HG03097 (cell line): ENCODE data around the gene MADCAM1.

Experiments
- ATAC-seq: cut with Tn5 transposase; IDR thresholded peaks from one replicate; pipeline ENCODE4 v1.9.1; 2021; ENCODE audit not compliant: unreplicated experiment, low FRiP score

MADCAM1 gene

DNA sequence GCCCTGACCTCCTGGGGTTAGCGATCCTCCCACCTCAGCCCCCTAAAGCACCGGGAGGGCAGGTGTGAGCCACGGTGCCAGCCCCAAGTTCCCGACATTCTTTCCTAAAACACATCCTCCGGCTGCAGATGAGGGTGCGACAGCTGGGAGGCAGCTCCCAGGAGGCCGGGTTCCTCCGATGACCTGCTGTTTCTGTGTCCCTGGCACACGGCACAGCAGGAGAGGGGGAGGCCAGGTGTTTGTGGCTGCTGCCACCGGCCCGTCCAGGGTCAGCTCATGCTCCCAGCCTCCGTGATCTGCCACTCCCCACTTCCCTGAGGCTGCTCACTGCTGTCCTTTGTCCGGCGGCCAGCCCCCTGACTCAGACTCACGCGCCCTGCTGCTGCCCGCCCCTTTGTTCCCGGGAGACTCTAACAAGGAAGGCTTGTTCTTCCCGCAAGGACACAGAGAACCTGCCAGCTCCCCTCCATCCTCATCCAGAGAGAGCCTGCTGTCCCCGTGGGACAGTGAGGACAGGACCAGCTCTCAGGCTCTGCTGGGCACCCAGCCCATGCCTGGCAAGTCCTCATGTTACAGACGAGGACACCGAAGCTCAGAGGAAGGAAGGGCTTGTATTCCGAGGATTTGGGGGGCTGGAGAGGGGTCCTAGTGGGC, 10.6 kb upstream of the MADCAM1 start:
- ATAC-seq = no peak

DNA sequence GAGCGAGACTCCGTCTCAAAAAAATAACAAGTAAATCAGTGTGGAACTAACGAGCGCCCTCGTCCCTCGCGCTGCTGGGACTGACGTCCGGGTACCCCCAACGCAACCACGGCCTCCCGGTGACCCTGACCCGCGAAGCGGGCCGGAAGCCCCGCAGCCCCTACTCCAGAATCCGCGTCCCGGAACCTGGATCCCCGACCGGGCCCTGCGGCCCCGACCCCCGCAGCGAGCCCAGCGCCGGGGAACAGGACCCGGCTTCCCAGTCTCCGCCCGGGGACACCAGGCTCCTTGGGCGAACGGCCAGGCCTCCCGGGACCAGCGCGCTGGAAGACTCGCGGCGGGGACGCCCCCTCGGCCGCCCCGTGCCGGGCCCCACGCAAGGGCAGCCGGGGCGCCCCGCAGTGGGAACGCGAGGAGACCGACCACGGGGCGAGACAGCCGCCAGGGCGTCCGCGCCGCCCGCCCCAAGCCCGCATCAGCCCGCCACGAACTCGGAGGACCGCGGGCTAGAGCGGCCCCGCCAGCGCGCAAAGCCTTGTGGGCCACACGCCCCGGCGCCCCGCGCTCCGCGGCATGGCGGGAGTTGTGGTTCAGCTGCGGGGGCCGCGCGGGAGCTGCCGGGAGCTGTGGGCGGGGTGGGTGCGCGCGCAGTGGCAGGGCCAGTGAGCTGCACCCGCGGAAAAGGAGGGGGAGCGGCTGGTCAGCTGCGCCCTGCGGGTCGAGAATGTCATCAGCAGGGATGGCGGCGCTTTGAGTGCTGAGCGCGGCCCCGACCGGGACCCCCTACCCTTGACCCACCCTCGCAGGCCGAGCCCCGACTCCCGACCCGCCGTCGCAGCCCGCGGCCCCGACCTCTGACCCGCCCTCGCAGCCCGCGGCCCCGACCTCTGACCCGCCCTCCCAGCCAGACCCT, 7.5 kb upstream of the MADCAM1 start:
- ATAC-seq = peak; percentile 76

DNA sequence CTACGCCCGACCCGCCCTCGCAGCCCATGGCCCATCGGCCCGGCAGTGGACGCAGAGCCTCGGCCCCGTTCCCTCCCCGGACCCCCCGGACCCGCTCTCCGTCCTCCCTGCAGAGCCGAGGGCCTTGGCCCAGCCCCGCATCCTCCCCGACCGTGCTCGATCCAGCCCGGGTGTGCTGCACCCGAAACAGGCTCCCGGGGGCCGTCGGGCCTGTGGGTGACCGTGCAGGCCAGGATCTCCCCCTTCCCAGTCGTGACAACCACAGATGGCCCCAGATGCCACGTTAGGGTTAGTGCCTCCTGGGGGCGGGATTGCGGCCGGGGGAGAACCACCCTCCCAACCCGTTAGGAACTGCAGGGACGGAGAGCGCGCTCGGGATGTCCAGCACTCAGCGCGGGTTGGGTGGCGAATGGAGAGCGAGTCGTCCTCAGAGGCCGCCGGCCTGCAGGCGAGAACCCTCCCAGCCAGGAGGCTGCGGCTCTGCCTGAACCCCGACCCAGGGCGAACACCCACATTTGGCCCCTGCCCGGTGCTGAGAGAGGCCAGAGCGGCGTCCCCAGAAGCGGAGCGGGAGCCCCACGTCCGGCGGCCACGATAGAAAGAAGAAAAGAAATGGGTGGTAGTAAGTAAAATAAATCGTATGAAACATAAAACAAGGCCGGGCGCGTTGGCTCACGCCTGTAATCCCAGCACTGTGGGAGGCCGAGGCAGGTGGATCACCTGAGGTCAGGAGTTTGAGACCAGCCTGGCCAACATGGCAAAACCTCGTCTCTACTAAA, 6.7 kb upstream of the MADCAM1 start:
- peak; percentile 11 for ATAC-seq

DNA sequence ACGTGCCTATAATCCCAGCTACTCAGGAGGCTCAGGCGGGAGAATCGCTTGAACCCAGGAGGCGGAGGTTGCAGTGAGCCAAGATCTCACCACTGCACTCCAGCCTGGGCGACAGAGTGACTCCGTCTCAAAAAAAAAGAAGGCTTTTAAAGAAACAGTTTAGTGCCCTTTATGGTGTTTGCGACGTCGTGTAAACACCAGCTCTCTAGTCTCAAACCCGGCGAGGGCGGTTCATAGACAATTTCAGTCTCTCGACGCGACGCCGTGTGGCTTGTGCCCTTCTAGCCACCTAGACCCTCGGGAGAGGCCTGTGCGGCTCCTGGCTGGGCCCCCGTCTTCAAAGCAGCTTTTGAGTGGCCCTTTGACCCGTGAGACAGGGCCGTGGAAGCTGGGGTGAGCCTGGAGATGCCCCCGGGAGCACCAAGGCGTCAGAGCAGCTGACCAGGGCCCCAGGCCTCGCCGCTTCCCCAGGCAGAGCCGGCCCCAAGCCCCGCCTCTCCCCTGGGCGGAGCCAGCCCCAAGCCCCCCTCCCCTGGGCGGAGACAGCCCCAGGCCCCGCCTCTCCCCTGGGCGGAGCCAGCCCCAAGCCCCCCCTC, 5.0 kb upstream of the MADCAM1 start:
- ATAC-seq = no peak

DNA sequence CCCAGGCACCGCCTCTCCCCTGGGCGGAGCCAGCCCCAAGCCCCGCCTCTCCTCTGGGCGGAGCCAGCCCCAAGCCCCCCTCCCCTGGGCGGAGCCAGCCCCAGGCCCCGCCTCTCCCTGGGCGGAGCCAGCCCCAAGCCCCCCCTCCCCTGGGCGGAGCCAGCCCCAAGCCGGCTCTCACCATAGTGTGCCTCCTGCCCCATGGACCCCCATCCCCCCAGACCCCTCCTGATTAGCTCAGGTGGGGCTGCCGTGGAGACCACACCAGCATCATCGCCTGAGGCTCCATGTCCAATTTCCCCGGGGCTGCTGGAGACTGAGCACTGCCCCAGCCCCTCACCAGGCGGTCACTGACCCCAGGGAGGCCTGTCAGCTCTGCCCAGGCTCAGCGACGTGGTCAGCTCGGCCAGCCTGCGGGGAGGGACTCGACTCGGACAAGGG, 4.2 kb upstream of the MADCAM1 start:
- ATAC-seq = no peak

DNA sequence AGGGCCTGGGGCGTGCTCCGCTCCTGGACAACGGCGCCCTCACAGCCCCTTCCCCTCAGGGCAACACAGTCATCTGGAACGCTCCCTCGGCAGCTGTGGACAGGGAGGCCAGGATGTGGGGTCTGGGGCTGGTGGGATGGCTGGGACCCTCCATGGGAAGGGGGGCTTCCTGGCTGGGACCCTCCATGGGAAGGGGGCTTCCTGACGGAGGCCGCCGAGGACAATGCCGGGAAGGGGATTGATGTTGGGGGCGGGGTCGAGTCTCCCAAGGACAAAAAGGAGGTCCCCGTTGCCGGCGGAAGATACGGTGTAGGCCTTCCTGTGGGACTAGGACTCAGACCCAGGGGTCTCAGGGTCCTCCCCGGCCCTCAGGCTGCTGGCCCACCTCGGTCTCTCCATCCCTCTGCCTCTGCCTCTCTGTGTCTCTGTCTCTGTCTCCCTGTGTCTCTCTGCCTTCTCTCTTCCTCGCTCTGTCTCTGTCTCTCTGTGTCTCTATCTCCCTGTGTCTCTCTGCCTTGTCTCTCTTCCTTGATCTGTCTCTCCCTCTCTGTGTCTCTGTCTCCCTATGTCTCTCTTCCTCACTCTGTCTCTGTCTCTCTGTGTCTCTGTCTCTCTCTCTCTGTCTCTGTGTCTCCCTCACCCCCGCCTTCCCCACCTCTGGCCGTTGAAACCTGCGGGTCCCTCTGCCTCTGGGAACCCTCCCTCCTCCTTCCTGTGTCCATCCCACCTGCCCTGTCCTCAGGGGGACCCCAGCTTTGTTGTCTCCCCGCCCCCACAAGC, 2.7 kb upstream of the MADCAM1 start:
- ATAC-seq = no peak

DNA sequence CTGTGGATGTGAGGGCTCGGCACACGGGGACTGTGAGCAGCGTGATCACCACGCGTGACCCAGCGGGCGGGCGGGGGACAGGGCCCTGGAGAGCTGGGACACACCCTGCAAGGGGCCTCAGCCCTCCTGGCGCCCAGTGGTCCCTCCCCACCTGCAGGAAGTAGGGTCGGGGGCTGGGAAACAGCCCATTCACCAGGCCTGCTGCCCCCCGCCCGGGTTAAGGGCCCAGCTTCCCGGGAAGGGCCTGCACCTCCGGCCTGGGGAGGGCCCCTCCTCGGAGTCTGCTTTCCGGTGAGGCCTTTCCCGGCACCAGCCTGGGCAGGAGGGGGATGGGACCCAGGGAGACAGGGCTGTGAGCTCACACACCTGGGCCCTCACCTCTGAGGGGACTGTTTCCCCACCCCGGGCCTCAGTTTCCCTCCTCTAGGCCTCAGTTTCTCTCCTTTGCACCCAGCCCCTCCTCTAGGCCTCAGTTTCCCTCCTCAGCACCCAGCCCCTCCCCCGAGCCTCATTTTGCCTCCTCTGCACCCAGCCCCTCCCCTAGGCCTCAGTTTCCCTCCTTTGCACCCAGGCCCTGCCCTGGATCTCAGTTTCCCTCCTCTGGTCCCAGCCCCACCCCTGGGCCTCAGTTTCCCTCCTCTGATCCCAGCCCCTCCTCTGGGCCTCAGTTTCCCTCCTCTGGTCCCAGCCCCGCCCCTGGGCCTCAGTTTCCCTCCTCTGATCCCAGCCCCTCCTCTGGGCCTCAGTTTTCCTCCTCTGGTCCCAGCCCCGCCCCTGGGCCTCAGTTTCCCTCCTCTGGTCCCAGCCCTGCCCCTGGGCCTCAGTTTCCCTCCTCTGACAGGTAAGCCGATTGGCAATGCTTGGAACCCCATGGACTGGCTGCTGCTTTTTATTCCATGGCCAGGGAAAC, 1.9 kb upstream of the MADCAM1 start:
- ATAC-seq = no peak

DNA sequence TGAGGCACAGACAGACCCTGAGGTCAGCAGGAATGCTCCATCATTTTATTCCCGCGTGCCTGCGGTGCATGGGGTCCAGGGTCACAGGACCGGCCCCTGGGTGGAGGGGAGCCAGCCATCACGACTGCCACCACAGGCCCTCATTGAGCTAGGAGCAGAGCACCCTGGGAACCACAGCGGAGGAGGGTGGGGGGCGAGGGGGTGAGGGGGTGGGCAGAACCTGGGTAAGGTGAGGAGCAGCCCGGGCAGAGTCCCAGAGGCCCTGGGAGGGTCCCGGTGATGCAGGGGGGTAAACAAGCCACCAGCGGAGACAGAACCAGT, 1.2 kb upstream of the MADCAM1 start:
- no peak for ATAC-seq

DNA sequence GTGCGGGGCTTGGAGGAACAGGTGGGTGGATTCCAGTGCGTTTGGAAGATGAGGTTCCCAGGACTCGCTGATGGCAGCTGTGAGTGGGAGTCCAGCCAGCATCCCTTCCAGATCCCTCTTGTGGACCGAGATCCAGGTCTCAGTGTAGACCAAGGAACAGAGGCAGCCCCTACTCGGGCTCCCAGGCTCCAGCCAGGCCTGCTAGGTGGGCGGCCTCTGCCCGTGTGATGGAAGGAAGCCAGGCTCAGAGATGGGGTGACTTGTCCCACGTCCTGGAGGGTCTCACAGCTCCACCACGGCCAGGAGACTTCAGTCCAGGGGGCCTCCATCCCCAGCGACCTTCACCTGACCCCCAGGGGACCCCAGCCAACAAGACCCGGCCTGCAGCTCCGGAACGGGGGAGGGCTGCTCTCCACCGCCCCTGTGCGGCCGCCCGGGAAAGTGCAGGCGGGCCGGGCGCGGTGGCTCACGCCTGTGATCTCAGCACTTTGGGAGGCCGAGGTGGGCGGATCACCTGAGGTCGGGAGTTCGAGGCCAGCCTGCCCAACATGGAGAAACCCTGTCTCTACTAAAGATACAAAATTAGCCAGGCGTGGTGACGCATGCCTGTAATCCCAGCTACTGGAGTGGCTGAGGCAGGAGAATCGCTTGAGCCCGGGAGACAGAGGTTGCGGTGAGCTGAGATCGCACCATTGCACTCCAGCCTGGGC, 729 bp upstream of the MADCAM1 start:
- no peak for ATAC-seq

DNA sequence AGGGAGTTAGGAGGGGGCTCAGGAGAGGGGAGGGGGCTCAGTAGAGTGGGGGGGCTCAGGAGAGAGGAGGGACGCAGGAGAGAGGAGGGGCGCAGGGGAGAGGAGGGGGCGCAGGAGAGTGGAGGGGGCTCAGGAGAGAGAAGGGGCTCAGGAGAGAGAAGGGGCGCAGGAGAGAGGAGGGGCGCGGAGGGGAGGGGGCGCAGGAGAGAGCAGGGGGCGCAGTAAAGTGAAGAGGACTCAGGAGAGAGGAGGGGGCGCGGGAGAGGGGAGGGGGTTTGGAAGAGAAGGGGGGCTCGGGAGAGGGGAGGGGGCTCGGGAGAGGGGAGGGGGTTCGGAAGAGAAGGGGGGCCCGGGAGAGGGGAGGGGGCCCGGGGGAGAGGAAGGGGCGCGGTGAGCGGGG, 700 bp downstream of the MADCAM1 start:
- ATAC-seq = no peak

DNA sequence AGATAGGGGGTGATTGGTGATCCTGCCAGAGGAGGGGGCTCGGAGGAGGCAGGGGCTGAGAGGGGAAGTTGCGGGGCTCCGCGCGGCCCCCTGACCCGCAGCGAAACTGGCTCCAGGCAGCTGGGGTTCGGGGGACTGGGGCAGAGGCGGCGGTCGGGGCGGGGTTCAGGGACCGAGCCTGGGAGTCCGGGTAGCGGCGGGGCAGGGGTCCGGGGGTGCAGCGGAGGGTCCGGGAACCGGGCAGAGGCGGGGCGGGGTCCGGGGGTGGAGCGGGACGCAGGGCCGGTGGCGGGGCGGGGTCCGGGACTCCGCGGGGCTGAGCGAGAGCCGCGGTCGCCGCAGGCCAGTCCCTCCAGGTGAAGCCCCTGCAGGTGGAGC, 1.2 kb downstream of the MADCAM1 start:
- no peak for ATAC-seq

DNA sequence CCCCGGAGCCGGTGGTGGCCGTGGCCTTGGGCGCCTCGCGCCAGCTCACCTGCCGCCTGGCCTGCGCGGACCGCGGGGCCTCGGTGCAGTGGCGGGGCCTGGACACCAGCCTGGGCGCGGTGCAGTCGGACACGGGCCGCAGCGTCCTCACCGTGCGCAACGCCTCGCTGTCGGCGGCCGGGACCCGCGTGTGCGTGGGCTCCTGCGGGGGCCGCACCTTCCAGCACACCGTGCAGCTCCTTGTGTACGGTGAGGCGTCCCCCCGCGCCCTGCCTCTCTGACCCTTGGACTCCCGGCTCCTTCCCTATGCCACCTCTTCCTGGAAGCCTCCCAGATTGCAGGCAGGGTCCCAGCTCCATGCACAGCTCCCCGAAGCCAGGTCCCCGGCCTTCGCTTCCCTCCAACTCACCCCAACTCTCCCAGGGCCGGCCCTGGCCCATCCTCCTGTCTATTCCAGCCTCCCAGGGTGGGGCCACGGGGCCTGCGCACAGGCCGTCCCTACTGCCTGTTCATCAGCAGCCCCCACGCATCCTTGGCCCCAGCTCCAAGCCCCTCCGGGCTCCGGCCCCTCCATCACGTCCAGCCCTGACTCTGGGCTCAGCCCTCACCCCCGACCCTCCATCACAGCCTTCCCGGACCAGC, 1.7 kb downstream of the MADCAM1 start:
- no peak for ATAC-seq

DNA sequence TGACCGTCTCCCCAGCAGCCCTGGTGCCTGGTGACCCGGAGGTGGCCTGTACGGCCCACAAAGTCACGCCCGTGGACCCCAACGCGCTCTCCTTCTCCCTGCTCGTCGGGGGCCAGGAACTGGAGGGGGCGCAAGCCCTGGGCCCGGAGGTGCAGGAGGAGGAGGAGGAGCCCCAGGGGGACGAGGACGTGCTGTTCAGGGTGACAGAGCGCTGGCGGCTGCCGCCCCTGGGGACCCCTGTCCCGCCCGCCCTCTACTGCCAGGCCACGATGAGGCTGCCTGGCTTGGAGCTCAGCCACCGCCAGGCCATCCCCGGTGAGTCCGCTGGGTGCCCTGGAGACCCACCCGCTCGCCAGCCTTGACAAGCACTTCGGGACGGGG, 2.2 kb downstream of the MADCAM1 start:
- ATAC-seq = no peak

DNA sequence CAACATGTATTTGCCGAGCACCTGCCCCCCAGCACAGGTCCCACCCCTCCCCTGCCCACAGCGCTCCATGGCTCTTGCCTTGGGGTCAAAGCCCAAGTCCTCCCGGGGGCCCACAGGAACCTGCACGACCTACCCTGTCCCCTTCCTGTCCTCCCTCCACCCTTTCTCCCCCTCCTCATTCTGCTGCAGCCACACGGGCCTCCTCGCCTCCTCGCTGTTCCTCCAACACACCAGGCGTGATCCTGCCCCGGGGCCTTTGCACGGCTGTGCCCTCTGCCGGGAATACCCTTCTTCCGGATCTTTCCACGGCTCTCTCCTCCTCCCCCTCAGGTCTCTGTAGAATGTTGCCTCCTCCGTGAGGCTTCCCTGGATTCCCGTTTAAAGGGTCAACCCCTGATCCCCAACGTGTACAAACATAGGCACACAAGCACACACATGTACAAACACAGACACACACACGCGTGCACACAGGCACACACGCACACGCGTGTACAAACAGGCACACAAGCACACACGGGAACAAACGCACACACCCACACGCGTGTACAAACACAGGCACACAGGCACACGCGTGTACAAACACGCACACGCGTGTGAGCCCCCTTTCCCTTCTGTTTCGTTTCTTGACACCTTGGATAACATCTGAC, 2.8 kb downstream of the MADCAM1 start:
- ATAC-seq = no peak

DNA sequence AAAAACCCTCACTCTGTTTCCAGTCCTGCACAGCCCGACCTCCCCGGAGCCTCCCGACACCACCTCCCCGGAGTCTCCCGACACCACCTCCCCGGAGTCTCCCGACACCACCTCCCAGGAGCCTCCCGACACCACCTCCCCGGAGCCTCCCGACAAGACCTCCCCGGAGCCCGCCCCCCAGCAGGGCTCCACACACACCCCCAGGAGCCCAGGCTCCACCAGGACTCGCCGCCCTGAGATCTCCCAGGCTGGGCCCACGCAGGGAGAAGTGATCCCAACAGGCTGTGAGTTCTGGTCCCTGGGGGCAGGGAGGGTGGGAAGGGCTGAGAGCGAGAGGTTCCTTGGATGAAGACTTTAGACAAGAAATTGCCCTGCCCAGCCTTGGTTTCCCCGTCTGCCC, 5.4 kb downstream of the MADCAM1 start:
- ATAC-seq = no peak

DNA sequence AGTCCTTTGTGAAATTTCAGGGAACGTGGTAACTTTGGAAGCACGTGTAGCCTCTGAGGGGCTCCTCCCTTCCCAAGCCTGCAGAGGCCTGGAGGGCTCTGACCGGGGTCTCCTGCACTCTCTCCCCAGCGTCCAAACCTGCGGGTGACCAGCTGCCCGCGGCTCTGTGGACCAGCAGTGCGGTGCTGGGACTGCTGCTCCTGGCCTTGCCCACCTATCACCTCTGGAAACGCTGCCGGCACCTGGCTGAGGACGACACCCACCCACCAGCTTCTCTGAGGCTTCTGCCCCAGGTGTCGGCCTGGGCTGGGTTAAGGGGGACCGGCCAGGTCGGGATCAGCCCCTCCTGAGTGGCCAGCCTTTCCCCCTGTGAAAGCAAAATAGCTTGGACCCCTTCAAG, 8.3 kb downstream of the MADCAM1 start:
- ATAC-seq = no peak

DNA sequence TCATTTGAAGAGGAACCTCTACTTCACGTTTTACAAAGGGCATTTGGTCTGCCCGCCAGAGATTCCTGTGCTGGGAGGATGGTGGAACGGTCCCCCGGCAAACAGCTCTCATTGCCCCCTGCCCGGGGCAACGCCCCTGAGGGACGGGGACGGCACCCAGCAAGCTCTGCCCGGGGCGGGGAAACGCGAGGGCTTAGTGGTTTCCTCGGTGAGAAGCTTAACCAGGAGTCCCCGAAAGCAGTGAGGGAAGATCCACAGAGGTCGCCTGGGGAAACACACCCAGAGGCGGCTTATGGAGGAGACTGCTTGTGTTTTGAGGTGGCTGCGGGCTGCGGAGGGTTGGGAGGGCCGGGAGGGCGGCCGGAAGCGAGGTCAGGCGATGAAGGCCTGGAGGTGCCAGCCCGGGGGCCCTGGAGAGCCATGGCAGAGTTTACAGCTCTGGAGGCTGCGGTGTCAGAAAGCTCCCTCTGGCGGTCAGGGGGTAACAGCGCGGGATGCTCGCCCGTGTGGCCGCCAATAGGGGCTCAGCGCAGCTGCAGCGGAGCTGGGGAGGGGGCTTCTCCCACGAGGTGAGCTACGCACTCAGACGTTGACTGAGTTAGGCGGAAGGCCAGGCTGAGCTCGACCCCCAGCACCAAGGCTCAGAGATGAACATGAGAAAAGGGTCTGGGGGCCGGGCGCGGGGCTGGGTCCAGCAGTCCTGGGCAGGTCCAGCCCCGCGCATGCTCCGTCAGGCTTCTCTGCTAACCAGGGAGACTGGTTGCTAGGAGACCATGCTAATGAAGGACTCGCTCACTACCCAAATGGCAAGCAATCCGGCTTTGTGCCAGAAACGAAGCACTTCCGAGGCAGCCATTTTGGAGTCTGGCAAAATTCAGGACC, 10.4 kb downstream of the MADCAM1 start:
- peak; percentile 64 for ATAC-seq
